HG03520 (cell line): ENCODE measurements around the gene PLD2.
"Not testable (repeated sequence)": the region's sequence is repeated elsewhere in the genome, so short reads cannot be mapped to it uniquely, and the experiment has no call there.

ENCODE experiments used
- ATAC-seq: cut with Tn5 transposase; IDR thresholded peaks from one replicate; pipeline ENCODE4 v1.9.1; 2021; ENCODE audit warnings: mild to moderate bottlenecking, moderate library complexity; ENCODE audit not compliant: unreplicated experiment

Gene PLD2

DNA sequence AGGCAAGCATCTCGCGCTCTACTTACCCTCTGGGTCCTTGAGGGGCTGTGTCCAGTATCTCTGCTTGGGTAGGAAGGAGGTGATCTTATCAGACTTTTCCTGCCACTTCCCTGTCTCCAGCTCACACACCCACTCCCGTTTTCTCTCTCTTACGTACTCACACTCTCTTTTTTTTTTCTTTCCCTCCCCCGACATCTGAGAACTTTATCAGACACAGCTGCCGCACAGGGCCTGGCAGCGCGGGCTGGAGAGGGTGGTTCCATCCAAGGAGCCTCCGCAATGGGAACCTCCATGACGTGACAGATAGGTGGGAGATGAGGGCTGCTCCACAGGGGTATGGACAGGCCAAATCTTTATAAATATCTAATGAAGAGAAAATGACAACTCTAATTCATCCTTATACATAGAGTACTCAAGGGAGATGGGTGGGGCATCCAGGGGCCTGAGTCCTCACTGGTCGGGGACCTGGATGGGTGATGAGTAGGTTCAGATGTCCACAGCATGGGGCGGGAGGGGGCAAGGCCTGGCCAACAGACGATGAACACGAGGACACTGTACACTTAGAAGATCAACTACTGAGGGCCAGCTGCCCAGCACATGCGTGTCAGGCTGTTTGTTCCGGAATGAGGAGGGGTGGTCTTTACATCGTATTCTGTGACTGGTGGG lies 49.5 kb downstream of the PLD2 start:
- no peak for ATAC-seq

DNA sequence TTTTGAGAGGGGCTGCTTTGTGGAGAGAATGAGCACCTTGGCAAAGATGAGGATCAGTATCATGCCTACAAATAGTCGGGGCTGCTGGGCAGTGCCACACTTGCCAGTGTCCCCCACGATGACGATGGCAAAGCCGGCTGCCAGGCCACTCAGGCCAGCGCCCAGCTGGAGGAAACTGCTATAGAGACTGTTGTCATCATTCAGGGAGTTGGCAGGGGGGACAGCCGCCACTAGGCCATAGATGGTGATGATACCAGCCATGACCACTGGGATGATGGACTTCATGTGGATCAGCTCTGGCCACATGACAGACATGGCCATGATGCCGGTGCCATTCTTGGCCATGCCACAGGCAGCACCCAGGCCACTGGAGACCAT lies 50.0 kb downstream of the PLD2 start:
- no peak for ATAC-seq

GRCh38 chr17:4857347-4857746 lies 50.4 kb downstream of the PLD2 start:
- ATAC-seq, result not testable (repeated sequence)

DNA sequence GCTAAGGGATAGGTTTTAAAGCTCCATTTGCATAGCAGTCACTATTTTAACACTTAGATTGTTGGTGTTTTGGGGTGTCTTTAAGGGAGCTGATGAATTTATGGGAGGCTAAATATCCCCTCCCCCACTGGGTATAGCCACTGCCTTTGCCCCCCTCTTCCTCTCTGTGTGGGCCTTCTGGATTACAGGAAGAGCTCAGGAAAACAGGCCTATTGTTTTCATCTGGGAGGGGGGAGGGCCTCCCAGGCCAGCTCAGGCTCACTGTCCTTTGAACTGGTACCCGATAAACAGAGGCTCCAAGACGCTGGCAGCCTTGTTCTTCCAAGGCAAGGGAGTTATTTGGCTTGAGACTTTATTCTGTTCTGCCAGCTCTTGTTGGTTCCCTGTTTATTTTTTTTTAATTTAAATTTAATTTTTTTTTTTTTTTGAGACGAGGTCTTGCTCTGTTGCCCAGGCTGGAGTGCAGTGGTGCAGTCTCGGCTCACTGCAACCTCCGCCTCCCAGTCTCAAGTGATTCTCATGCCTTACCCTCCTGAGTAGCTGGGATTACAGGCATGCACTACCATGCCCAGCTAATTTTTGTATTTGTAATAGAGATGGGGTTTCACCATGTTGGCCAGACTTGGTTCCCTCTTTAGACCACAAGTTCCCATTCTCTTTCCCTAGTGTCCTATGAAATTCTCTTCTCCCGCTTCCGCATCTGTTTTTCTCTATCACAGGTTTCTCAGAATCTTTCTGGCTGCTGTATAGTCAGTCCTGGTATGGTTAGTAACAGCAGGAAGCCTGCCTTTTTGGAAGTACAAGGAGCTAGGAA lies 51.3 kb downstream of the PLD2 start:
- no peak for ATAC-seq

GRCh38 chr17:4858882-4859260 lies 51.9 kb downstream of the PLD2 start:
- ATAC-seq, result no peak

DNA sequence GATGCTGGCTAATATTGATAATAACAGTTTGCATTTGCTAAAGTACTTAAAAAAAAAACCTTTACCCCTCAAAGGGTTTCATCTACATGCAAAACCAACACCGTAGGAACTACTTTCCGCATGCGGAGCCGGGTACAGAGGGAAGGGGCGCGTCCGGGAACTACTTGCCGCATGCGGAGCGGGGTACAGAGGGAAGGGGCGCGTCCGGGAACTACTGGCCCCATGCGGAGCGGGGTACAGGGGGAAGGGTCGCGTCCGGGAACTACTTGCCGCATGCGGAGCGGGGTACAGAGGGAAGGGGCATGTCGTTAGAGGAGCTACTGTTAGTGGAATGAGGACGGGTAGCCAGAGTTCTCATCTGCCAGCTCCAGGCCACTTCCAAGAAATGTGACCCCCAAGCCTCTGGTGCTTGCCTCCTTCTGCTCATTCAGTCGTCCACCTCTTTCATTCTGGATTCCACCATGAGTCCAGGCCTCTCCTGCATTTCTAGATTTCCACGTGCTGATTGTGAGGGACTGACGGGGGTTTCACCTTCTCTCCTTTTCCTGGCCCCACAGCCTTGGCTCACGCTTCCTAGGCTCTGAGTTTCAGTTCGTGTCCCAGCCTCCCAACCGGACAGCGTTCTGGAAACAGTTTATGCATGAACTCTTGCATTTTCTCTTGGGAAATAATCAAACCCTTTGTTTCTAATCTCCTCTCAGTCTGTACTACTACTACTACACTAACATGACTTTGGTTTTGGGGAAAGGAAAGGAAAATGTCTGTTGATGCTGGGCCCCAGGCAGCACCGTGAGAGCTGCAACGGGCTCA lies 53.1 kb downstream of the PLD2 start:
- no peak for ATAC-seq

- no peak for ATAC-seq
These were observed 53.7 kb downstream of the PLD2 start for GRCh38 chr17:4860651-4861050.

DNA sequence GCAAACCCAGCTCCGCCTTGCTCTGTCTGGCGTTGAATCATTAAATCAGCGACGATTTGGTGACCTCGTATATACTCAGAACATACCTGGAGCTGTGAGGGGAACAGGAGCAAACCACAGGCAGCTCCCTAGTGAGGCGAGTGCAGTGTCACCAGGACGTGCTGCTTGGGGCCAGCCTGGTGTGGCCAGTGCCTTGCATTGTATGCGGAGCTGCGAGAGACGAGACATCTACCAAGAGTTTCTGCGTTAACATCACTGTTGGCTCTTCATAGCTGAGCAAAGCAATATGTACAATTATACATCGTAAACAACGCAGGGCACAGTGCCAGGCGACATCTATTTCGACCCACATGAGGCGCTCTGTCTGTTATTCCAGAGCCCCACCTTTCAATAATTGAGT lies 54.1 kb downstream of the PLD2 start:
- no peak for ATAC-seq

GRCh38 chr17:4862720-4863119 lies 55.8 kb downstream of the PLD2 start:
- no peak for ATAC-seq

- ATAC-seq, result no peak
These were observed 56.4 kb downstream of the PLD2 start for GRCh38 chr17:4863321-4863720.

- not testable (repeated sequence) for ATAC-seq
These were observed 60.6 kb downstream of the PLD2 start for GRCh38 chr17:4867535-4867934.

- ATAC-seq, result not testable (repeated sequence)
These were observed 62.4 kb downstream of the PLD2 start for GRCh38 chr17:4869058-4869998.

DNA sequence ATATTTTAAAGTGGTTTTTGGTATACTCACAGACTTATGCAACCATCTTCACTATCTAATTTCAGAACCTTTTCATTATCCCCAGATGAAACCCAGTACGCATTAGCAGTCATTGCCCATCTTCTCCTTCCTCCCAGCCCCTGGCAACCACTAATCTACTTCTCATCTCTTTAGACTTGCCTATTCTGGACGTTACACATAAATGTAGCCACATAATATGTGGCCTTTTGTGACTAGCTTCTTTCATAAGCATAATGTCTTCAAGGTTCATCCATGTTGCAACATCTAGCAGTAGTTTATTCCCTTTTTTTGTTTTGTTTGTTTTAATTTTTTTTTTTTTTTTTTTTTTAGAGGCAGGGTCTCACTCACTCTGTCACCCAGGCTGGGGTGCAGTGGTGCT lies 63.9 kb downstream of the PLD2 start:
- no peak for ATAC-seq

- ATAC-seq, result no peak
These were observed 65.8 kb downstream of the PLD2 start for GRCh38 chr17:4872786-4873185.
